Measurements from ENCODE around the gene AWAT2.

AWAT2 gene, protein sequence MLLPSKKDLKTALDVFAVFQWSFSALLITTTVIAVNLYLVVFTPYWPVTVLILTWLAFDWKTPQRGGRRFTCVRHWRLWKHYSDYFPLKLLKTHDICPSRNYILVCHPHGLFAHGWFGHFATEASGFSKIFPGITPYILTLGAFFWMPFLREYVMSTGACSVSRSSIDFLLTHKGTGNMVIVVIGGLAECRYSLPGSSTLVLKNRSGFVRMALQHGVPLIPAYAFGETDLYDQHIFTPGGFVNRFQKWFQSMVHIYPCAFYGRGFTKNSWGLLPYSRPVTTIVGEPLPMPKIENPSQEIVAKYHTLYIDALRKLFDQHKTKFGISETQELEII

DNA sequence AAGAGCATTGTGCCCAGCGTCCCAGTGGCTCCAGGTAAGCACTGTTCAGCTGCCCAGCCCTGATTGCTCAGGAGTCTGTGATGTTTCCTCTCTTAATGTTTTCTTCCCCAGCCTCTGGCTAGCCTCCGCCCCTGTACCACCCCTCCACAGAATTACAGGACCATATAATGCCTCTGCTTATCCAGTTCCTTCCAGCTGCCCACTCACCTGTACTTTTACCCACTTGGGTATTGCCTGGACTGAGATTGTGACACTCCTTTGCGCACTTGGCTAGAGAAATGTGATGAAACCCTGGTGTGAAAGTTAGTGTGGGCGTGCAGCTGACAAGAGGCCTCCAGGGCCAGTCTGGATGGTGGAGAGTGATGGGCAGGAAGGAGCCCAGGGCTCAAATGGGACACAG lies at the start of gene AWAT2:
TSS of gene AWAT2 (minus strand) at position 14 of the 400 bp plus-strand sequence. CDS start at position 8, 6 bp downstream.
- ATAC-seq = no peak

DNA sequence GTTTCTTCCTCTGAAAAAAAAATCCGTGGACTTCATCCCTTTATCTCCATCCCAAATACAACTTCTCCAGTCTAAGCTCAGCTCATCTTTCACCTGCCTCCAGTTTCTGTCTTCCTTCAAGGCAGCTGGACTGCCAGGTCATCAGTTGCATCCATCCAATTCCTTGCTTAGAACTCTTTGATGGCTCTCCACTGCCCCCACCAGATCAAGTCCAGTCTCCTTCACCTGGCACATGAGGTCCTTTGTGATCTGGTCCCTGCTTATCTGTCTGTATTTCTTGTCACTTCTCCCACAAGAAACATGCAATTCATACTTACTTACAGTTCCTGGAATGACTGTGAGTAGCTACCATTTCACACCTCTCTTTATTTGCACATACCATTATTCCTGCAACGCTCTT lies 46.3 kb upstream of the AWAT2 start:
- ATAC-seq = no peak

DNA sequence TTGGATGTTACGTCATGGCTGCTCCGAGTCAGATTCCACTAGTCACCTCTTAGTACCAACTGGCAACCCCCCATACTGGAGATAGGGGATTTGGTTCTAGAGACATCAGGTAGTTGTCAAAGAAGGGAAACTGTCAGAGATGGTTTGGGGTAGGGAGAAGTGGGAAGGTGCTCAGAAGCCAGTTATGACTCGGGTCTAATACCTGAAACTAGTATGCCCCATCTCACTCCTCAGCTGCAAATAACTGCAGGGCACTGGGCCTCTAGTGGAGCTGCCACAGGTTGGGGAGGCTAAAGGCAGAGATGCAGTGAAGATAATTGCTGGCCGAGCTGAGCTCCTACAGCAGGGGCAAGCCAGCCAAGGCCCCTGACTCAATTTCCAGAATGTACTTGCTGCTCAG lies 42.5 kb upstream of the AWAT2 start:
- ATAC-seq = no peak

DNA sequence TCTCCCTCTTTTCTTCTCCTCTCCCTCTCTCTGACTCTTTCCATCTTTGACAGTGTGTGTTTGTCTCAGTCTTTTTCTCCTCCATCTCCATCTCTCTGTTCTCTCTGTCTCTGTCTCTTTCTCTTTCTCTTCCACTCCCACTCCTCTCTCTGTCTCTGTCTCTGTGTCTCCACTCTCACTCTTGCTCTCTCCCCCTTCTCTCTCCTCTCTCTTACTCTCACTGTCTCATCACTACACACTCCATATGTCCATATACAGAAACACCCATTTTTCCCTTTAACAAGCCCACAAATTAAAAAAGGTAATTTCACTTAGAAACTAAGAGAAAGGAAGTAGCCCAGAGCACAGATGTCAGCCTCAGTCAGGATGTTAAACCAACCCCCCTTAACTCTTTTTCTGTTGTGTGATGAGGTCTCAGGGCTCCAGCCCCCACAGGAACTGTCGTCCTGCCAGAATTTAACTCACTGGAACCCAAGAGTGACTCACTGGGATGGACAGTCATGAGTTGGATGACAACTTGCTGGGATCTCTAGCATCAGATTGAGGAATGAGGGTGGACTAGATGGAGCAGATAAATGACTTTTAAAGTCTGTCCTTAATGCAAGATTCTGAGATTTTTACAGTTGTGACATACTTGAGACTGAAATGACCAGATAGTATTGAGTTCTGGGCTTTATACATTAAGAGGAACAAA lies 40.0 kb upstream of the AWAT2 start:
- no peak for ATAC-seq

DNA sequence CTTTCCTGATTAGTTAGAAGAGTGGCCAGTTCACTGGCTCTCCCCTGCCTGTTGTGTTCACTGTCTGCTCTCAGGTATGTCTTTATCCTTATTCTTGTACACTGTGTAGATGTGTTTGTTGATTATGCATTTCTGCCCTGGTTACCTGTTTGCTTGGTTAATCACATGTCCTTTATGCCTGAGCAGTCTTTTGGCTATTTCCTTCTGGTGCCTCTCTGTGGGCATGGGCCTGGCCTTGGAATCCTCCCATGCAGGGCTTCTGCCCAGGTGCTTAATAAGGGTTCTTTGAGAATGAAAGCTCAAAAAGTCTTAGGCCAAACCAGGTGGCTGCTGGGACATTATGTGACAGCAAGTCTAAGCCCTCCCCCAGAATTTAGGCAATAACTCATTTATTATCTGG lies 39.0 kb upstream of the AWAT2 start:
- no peak for ATAC-seq

DNA sequence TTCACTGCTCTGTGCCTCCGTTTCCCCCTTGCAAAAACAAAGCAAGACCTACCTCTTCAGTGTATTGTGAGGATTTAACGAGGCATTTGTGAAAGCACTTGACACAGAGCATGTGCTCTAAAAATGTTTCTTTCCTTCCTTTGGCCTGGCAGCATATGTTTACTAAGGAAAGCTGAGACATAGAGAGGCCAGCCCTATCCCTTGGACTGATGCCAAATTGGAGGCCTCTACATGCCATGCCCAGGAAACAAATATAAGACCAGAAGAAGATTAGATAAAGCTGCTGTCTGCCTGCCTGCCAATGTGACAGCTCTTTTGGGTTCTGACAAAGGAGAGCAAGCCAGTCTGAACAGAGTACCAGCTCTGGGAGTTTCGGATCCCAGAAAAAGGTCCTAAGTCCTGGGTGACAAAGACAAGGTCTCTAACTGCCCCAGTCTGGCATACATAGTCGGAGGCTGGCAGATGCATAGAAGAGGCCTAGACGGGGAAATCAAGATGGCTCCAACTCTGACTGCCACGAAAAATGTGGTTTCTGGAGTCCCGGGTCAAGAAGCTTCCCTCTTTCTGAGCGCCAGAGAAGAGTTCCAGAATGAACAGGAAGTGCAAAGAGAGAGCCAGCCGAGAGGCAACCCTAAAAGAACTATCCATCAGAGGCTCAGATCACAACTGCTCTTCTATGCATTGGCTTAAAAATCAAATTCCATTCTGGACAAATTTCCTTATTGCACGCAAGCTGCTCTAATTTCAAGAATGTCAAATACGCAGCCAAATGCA lies 38.3 kb upstream of the AWAT2 start:
- ATAC-seq = no peak

DNA sequence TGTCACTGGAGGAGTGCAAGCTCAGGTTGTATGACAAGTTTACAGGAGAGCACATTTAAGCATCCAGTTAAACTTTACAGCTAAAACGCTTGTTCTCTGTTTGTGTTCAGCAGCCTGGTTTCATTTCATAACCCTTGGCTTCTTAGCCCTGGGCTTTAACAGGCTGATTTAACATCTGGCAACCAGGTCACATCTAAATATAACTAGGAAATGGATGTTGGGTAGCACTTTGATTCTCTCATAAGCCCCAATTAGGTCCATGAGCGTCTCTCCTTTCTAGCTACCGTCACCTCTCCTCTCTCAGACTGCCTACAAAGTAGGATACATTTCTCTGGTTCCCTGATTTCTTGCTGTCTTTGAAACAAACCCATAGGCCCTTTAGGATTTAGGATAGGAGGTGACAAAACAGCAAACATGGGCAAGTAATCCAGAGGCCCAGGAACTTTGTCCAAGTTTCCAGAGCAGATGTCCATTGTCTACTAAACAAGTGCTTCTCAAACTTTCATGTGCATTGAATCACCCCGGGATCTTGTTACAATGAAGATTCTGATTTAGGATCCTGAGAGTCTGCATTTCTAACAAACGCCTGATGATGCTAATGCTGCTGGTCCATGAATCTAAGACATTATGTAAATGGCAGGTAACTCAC lies 35.0 kb upstream of the AWAT2 start:
- ATAC-seq = no peak

DNA sequence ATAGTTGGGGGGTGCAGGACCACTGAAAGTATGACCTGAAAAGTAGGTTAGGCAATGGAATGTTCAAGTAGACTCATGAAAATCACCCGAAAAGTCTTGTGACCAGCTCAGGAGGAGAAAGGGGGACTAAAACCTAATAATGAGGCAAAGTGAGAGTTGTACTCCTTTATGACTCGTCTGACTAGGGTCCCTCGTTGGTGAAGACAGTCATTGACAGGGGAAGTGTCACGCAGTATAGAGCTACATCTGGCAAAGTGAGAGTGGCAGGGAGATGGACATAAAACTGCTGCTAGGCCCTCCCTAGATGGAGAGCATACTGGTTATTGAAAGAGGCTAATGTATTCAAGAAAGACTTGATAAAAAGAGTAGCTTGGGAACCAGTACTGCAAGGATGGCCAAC lies 33.0 kb upstream of the AWAT2 start:
- peak in 1 of 2 donors; percentile 20 for ATAC-seq

DNA sequence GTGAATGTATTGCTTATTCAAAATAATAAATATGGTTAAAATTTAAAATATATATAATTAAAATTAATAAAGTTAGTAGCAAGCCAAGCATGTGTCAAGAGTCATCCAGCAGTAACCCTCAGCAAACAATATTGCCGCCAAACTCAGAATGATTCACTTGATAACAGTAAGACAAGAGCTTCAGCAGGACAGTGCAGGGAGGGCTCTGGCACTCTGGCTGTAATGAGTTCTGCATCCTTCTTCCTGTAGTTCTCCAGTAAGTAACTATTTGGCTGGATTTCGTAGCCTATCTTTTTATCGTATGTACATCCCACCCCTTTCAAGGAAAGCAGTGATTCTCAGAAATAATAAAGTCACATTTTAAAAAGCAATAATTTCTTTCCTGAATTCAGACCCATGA lies 30.1 kb upstream of the AWAT2 start:
- ATAC-seq = no peak

DNA sequence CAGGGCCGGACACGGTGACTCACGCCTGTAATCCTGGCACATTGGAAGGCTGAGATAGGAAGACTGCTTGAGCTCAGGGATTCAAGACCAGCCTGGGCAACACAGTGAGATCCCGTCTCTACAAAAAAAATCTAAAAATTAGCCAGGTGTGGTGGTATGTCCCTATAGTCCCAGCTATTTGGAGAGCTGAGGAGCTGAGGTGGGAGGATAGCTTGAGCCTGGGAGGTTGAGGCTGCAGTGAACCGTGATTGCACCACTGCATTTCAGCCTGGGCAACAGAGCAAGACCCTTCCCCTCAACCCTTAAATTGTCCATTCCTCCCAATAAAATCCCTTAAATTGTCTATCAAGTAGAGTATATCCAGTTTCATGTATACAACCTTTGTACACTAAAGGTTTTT lies 29.6 kb upstream of the AWAT2 start:
- ATAC-seq = no peak

DNA sequence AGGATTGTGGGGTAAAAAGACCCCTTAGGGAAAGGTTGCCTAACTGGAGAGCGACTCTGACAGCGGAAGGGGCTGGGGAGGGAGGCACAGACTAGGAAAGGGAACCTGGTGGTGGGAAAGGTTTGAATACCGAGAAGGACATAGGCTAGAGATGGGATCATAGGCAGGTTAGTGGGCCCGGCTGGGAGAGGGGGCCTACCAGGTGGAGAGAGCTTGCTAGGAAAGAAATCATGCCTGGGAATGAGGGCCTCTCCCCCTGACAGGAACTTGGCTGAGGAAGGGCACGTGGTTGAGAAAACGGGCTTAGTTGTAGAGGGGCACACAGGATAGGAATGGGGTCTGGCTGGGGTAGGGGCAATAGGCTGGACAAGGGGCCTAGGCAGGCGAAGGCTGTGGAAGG lies 16.9 kb upstream of the AWAT2 start:
- no peak for ATAC-seq

DNA sequence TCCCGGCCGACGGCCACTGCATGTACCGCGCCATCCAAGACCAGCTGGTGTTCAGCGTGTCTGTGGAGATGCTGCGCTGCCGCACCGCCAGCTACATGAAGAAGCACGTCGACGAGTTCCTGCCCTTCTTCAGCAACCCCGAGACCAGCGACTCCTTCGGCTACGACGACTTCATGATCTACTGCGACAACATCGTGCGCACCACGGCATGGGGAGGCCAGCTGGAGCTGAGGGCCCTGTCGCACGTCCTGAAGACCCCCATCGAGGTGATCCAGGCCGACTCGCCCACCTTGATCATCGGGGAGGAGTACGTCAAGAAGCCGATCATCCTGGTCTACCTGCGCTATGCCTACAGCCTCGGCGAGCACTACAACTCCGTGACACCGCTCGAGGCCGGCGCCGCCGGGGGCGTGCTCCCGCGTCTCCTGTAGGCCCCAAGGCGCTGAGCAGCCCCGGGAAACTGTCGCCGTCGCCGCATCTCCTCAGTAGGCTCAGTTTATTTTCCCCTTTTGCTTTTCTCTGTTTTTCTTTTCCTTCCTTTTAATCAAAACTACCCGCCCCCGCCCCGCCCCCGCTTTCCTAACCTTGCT lies 13.3 kb upstream of the AWAT2 start:
- ATAC-seq = no peak

DNA sequence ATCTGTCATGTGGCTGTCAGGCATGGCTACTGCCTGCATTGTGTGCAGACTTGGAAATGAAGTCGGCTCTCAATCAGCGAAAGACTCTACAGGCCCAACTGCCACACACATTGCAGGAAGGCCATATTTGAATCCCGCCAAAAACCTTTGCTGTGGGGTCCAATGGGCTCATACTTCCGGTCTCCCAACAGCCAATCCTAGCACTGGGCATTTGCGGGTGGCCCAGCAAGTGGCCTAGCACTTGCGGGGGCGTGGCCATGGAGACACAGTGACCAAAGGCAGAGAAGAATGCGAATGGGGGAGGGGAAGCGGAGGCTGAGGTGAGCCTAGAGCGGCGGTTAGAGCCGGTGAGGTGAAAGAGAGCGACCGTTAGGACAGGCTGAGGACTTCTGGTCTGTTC lies 12.3 kb upstream of the AWAT2 start, which contains the start of gene OTUD6A:
TSS of gene OTUD6A (plus strand) at position 382 of the 400 bp plus-strand sequence. CDS start 68 bp downstream, outside the sequence.
- no peak for ATAC-seq

DNA sequence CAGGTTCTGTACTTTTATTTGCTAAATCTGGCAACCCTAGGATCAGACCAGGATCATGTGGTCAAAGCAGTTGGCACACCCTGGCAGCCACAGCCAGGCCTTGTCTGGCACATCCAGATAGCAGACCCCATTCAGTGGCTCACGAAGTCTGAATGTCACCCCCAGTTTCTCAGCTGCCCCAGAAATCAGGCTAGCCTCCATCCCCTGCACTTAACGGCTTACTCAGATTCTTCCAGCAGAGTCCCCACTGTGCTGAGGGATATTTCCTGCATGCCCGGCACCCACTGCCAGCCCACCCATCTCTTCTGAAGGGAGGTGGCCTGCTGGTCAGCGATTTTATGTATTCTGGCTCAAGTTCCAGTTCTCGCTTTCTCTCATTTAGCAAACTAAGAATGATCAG lies 4.7 kb upstream of the AWAT2 start:
- no peak for ATAC-seq

DNA sequence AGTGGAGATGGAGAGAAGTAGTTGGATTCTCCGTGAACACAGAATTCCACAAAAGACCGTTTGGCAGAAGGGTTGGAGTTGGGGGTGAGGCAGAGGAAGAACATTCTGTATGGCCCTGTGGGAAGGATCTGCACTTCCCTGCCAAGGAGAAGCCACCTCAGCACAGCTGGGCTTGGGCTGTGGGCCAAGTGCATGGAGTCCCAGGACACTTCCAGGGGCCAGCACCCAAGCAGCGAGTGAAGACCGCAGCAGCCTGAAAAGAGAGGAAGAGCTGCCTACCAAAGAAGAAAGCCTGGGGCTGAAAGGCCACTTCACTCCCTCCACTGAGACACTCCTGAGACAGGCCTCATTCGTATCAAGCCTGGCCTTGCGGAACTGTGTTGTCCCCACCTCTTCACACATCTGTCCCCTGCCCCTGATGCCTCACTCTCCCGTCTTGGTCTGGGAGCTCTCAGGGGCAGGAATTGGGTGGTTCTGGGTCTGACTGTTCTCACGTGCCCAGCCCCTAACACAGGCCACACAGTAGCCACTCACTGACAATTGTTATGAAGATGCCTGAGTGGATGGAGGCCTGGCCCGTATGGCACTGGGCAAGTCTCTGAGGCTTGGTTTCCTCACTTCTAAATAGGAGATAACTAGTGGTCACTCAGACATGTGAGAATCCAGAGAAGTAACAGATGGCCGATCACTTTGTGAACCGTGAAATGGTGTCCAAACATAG lies 3.3 kb upstream of the AWAT2 start:
- no peak for ATAC-seq

DNA sequence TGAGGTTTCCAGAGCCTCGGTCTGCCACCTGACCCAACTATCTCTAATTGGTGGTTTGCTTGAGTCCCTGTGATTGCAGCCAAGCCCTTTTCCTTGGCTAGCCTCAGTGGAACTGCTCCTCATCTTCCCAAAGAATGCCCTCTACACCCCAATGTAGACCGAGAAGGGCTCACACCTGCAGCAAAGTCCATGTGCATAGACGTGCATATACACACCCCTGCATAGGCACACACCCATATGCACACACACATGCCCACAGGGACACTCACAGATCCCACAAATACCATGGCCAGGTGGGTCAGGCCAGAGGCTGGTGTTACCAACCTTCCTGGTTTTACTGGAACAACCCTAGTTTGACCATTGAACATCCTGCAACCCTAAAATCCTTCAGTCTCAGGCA lies 332 bp downstream of the AWAT2 start:
- ATAC-seq = no peak

DNA sequence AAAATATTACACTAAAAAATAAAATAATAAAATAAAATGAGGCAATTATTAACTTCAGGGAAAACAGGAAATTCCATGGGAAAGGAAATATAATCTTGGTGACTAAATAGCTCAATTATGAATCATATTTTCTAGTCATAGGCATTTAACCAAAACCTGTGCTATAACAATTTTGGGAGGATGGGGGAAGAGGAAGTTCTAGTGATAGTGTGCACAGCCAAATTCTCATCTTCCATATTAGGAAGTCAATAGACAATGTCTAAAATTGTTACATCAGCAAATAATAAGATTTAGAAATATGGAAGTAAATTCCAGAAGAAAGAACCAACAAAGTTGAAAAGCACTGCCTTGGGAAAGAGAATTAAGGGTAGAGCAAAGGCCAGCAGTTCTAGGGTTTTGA lies 2.8 kb downstream of the AWAT2 start:
- ATAC-seq = no peak

DNA sequence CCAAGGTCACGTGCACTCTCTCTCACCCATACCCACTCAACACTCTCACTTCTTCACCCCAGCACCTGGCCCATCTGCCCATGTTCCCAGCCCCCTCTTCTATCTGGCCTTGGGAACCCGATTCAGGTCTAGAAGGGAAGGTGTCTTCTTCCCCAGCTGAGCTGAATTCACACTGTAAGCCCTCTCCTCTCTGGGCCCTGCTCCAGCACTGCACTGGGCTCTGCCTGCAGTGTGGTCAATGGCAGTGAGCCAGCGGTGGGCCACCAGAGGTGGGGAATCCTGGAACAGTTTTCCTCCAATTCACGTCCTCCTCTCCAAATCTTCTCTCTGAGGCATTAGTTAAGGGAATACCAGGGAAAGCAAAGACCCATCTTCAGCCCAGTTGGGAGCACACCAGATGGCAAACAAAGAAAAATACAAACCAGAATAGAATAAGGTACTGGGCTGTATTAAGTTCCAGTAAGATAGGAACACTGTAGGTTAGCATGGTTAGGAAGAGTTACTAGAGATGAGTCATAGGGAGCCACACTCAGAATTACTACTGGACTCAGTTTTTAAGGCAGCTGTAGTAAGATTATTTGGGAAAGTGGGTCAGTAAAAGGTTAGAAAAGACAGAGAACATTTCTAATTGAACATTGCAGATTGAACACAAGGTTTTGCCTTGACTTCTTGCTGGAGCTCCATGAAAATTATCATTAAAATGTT lies 5.0 kb downstream of the AWAT2 start:
- no peak for ATAC-seq

DNA sequence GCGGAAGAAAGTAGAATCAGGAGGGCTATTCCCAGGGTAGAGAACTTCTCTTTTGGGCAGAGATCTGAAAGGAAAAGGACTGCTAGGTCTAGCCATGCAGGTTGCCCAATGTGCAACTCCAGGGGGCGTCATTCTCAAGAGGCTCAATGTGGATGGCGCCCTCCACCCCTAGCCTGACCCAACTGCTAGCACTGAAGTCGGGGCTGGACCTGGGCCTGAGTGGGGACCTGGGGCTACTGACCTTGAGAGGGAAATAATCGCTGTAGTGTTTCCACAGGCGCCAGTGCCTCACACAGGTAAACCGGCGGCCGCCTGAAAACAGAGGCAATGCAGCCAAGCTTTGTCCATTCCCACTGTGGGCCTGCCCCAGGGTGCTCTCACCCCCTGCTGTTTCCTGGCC lies 6.1 kb downstream of the AWAT2 start:
- ATAC-seq = no peak

DNA sequence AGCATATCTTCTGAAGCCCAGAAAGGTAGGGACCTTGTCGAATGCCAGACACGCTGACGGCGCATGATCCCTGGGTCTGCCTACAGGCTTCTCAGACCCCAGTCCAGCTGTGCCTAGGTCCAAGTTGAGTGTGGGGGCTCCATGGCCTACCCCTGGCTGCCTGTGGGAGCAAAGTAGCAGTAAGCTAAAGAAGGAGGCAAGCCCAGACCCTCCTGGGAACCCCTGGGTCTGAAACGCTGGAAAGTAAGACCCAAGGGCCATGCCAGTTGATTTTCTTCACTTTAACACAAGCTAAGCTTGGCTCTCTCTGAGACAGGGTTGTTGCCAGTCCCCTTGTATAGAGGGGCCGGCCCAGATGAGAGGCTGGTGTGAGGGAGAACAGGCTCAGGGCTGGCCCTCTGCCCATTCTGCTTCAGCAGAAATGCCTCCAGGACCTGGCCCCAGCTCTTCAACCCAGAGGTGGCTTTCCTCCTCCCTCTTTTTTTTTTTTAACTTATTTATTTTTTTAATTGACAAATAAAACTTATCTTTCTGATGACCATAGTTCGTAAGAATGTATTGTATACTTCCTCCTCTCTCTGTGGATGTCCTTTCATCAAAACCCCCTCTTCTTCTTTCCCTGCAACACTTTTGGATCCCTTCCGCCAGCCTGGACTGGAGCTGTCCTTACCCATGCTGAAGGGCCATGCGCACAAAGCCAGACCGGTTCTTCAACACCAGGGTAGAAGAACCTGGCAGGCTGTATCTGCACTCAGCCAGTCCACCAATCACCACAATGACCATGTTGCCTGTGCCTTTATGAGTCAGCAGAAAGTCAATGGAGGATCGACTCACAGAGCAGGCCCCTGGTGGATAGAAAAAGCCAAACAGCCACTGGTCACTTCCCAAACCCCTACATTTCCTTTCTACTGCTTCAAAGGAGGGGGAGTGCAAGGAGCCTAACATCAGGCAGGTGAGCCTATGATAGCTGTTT lies 7.1 kb downstream of the AWAT2 start:
- no peak for ATAC-seq

Measured in activated CD4-positive, CD25-positive, alpha-beta regulatory T cell treated with anti-CD3 and anti-CD28 coated beads, Interleukin-2, amount 50 U/mL, for 24 hours (primary cell).